ENCODE data around the gene SREK1.
A peak's percentile ranks its signal among the peaks of the same experiment; 100 is the strongest.

Gene SREK1

GRCh38 chr5:66145737-66146136 lies 1.6 kb downstream of the SREK1 start:
- Mint-ChIP-seq H3K36me3 (peaks cover 9% of the 10 kb centered on the region), H3K27me3 (no peaks in the 10 kb centered on the region), H3K27ac (peak overlapping the region; percentile 94), H3K4me1 (ENCODE audit: low read depth) (peaks cover 58% of the 10 kb centered on the region), H3K4me3 (peak overlapping the region; percentile 97), H3K9me3 (ENCODE audit: low read depth) (no peaks in the 10 kb centered on the region)

DNA sequence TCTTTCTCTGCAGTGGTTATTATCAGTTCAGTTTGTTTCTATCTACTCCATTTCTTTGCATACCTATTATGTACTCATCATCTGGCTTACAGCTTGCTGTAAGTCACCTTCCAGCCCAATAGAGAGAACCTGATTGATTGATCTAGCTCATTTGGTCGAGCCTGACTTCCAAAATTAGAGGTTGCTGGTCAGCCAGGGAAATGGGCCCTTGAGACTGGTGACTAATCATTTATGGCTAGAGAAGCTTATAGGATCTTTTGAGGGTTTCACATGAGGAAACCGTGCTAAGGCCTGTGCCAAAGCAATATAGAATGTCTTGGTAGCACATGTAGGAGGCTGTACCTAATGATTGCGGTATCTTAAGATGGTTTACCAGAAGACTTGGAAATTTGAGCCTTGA lies 5.8 kb downstream of the SREK1 start:
- Mint-ChIP-seq H3K4me1 (ENCODE audit: low read depth) (peaks cover 62% of the 10 kb centered on the region), H3K9me3 (ENCODE audit: low read depth) (no peaks in the 10 kb centered on the region), H3K27ac (no peak overlapping the region), H3K27me3 (no peaks in the 10 kb centered on the region), H3K36me3 (peaks cover 13% of the 10 kb centered on the region), H3K4me3 (peak overlapping the region; percentile 50)

DNA sequence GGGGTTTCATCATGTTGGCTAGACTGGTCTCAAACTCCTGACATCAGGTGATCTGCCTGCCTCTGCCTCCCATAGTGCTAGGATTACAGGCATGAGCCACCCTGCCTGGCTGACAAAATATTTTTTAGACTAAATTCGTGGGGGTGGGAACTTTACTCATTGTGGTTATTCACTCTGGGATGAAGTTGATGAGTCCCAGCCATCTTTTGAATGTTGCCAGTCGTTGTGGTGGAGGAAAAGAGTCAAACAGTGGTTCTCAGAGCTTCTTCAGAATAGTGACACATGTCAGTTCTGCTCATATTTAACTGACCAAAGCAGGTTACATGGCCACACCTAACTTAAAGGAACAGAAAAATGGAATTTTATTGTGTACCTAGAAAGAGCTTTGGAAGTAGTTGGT lies 6.9 kb downstream of the SREK1 start:
- no peaks in the 10 kb centered on the region for H3K27me3 Mint-ChIP-seq
- H3K4me3 Mint-ChIP-seq, result peak overlapping the region; percentile 46
- no peaks in the 10 kb centered on the region for H3K9me3 Mint-ChIP-seq (ENCODE audit: low read depth)
- H3K27ac Mint-ChIP-seq, result peak overlapping the region; percentile 77
- peaks cover 11% of the 10 kb centered on the region for H3K36me3 Mint-ChIP-seq
- H3K4me1 Mint-ChIP-seq (ENCODE audit: low read depth), result peaks cover 60% of the 10 kb centered on the region

- peak overlapping the region; percentile 46 for H3K4me3 Mint-ChIP-seq
- H3K9me3 Mint-ChIP-seq (ENCODE audit: low read depth), result no peaks in the 10 kb centered on the region
- H3K27ac Mint-ChIP-seq, result peak overlapping the region; percentile 77
- peaks cover 59% of the 10 kb centered on the region for H3K4me1 Mint-ChIP-seq (ENCODE audit: low read depth)
- no peaks in the 10 kb centered on the region for H3K27me3 Mint-ChIP-seq
- H3K36me3 Mint-ChIP-seq, result peaks cover 11% of the 10 kb centered on the region
Measured at GRCh38 chr5:66151491-66151890, 7.4 kb downstream of the SREK1 start.

- H3K9me3 Mint-ChIP-seq (ENCODE audit: low read depth), result no peaks in the 10 kb centered on the region
- H3K36me3 Mint-ChIP-seq, result peaks cover 4% of the 10 kb centered on the region
- no peak overlapping the region for H3K27ac Mint-ChIP-seq
- H3K4me1 Mint-ChIP-seq (ENCODE audit: low read depth), result peaks cover 20% of the 10 kb centered on the region
- H3K4me3 Mint-ChIP-seq, result no peak overlapping the region
- no peaks in the 10 kb centered on the region for H3K27me3 Mint-ChIP-seq
Measured at GRCh38 chr5:66157046-66157445, 12.9 kb downstream of the SREK1 start.

- peaks cover 10% of the 10 kb centered on the region for H3K36me3 Mint-ChIP-seq
- H3K4me1 Mint-ChIP-seq (ENCODE audit: low read depth), result peaks cover 12% of the 10 kb centered on the region
- H3K4me3 Mint-ChIP-seq, result no peak overlapping the region
- no peaks in the 10 kb centered on the region for H3K27me3 Mint-ChIP-seq
- H3K27ac Mint-ChIP-seq, result no peak overlapping the region
- H3K9me3 Mint-ChIP-seq (ENCODE audit: low read depth), result no peaks in the 10 kb centered on the region
Measured at GRCh38 chr5:66161356-66161755, 17.3 kb downstream of the SREK1 start.

- no peaks in the 10 kb centered on the region for H3K9me3 Mint-ChIP-seq (ENCODE audit: low read depth)
- no peaks in the 10 kb centered on the region for H3K27me3 Mint-ChIP-seq
- no peak overlapping the region for H3K4me3 Mint-ChIP-seq
- peaks cover 12% of the 10 kb centered on the region for H3K4me1 Mint-ChIP-seq (ENCODE audit: low read depth)
- peaks cover 10% of the 10 kb centered on the region for H3K36me3 Mint-ChIP-seq
- H3K27ac Mint-ChIP-seq, result no peak overlapping the region
Measured at GRCh38 chr5:66164044-66164790, 20.1 kb downstream of the SREK1 start.

DNA sequence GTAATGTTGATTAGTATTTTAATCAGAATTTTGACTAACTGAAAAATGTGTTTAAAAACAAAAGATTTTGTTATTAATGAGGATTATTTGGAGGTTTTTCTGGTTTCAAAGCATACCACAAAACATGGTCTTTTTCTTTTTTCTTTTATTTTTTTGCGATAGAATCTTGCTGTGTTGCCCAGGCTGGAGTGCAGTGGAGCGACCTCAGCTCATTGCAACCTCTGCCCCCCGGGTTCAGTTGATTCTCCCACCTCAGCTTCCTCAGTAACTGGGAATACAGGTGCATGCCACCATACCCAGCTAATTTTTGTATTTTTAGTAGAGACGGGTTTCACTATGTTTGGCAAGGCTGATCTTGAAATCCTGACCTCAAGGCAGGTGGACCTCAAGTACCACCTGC lies 24.1 kb downstream of the SREK1 start:
- Mint-ChIP-seq H3K27ac (no peak overlapping the region), H3K36me3 (no peaks in the 10 kb centered on the region), H3K27me3 (no peaks in the 10 kb centered on the region), H3K4me1 (ENCODE audit: low read depth) (peaks cover 33% of the 10 kb centered on the region), H3K9me3 (ENCODE audit: low read depth) (no peaks in the 10 kb centered on the region), H3K4me3 (no peak overlapping the region)

DNA sequence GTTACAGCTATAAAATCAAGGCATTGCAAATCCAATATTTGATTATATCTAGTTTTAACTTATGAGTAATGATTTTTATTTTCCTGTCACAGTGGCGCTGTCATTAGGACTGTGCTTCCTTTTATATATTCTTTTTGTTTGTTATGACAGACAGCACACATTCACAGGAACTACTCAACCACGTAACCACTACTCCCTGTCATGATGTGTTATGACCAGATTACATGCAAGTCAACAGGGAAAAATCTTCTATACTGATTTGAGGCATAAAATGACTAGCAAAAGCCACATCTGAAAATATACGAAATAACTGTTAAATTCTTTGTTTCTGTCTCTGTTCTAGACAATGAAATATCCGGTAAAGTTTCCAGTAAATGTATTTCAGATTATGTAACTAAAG lies 25.4 kb downstream of the SREK1 start:
- H3K4me1 Mint-ChIP-seq (ENCODE audit: low read depth), result peaks cover 33% of the 10 kb centered on the region
- no peaks in the 10 kb centered on the region for H3K27me3 Mint-ChIP-seq
- peaks cover 4% of the 10 kb centered on the region for H3K36me3 Mint-ChIP-seq
- no peak overlapping the region for H3K4me3 Mint-ChIP-seq
- H3K27ac Mint-ChIP-seq, result no peak overlapping the region
- H3K9me3 Mint-ChIP-seq (ENCODE audit: low read depth), result no peaks in the 10 kb centered on the region

- Mint-ChIP-seq H3K4me3 (peak overlapping the region; percentile 12), H3K9me3 (ENCODE audit: low read depth) (no peaks in the 10 kb centered on the region), H3K4me1 (ENCODE audit: low read depth) (peaks cover 34% of the 10 kb centered on the region), H3K27ac (peak overlapping the region; percentile 73), H3K27me3 (no peaks in the 10 kb centered on the region), H3K36me3 (peaks cover 9% of the 10 kb centered on the region)
Measured at GRCh38 chr5:66170195-66170919, 26.3 kb downstream of the SREK1 start.

GRCh38 chr5:66171349-66172344 lies 27.5 kb downstream of the SREK1 start:
- Mint-ChIP-seq H3K36me3 (peaks cover 11% of the 10 kb centered on the region), H3K4me1 (ENCODE audit: low read depth) (peaks cover 28% of the 10 kb centered on the region), H3K27me3 (no peaks in the 10 kb centered on the region), H3K4me3 (no peak overlapping the region), H3K9me3 (ENCODE audit: low read depth) (no peaks in the 10 kb centered on the region), H3K27ac (peak overlapping the region; percentile 61)

GRCh38 chr5:66174338-66174737 lies 30.2 kb downstream of the SREK1 start:
- Mint-ChIP-seq H3K4me3 (no peak overlapping the region), H3K36me3 (peaks cover 18% of the 10 kb centered on the region), H3K4me1 (ENCODE audit: low read depth) (peaks cover 28% of the 10 kb centered on the region), H3K27me3 (no peaks in the 10 kb centered on the region), H3K27ac (no peak overlapping the region), H3K9me3 (ENCODE audit: low read depth) (no peaks in the 10 kb centered on the region)

- Mint-ChIP-seq H3K27me3 (no peaks in the 10 kb centered on the region), H3K9me3 (ENCODE audit: low read depth) (no peaks in the 10 kb centered on the region), H3K36me3 (peaks cover 25% of the 10 kb centered on the region), H3K4me3 (no peak overlapping the region), H3K27ac (peak overlapping the region; percentile 17), H3K4me1 (ENCODE audit: low read depth) (peaks cover 10% of the 10 kb centered on the region)
Measured at GRCh38 chr5:66178799-66179198, 34.7 kb downstream of the SREK1 start.

DNA sequence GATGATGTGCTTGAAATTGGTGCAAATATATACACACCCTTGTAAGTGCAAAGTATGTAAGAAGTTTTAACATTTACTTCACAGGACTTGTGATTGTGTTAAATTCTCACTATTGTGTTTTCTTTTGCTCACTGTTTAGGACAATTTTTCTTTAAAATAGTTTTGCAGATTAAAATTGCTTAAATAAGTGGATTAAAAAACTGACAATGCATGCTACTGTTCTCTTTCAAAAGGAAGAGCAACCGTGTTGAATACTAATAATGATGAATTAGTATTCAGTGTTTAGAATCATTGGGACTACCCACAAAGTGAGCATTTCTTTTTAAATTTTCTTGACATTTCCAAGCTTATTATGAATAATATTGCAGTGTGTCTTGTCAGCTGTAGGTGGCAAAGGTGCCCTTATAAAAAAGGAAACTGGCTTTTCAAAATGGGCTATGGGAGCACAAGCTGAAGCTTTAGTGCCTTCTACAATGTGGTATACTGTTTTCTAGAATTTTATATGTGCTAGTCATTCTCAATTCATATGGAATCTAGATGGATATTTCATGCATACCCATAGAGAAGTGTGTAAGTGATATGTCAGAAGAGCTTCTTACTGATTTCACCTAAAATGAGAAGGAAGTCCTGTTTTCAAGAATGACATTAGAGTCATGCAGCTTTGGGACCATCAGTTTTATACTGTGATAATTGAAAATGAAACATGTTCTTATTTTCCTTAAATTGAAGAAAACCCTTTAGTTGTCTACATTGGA lies 35.4 kb downstream of the SREK1 start:
- Mint-ChIP-seq H3K36me3 (peaks cover 25% of the 10 kb centered on the region), H3K4me3 (no peak overlapping the region), H3K4me1 (ENCODE audit: low read depth) (peaks cover 10% of the 10 kb centered on the region)

More for the DNA sequence above, 35.4 kb downstream of the SREK1 start:
- Mint-ChIP-seq H3K27ac (peak overlapping the region; percentile 41), H3K27me3 (no peaks in the 10 kb centered on the region), H3K9me3 (ENCODE audit: low read depth) (no peaks in the 10 kb centered on the region)

All from activated naive CD8-positive, alpha-beta T cell (primary cell).